KOPT-K1 (cell line): ENCODE results near the gene DIO3.
"Not testable (repeated sequence)": the region's sequence is repeated elsewhere in the genome, so short reads cannot be mapped to it uniquely, and the experiment has no call there.

ENCODE experiments used
- H3K27ac ChIP-seq: fragments of 200-600 bp; sonication (generic); 2 replicates; pipeline ENCODE4 v1.5.1; 2016; ENCODE audit warnings: antibody characterized with exemption, mild to moderate bottlenecking, low read depth, low read length; ENCODE audit not compliant: poor library complexity, severe bottlenecking
- H3K36me3 ChIP-seq: fragments of 200-600 bp; sonication (generic); 2 replicates; pipeline ENCODE4 v1.5.1; 2017; ENCODE audit warnings: antibody characterized with exemption, mild to moderate bottlenecking, low read length, moderate library complexity; ENCODE audit not compliant: insufficient read depth
- H3K9me3 ChIP-seq: fragments of 200-600 bp; sonication (generic); 2 replicates; pipeline ENCODE4 v1.5.1; 2017; ENCODE audit warnings: antibody characterized with exemption, low read length, mild to moderate bottlenecking; ENCODE audit not compliant: insufficient read depth, poor library complexity, severe bottlenecking

The DIO3 gene

DNA sequence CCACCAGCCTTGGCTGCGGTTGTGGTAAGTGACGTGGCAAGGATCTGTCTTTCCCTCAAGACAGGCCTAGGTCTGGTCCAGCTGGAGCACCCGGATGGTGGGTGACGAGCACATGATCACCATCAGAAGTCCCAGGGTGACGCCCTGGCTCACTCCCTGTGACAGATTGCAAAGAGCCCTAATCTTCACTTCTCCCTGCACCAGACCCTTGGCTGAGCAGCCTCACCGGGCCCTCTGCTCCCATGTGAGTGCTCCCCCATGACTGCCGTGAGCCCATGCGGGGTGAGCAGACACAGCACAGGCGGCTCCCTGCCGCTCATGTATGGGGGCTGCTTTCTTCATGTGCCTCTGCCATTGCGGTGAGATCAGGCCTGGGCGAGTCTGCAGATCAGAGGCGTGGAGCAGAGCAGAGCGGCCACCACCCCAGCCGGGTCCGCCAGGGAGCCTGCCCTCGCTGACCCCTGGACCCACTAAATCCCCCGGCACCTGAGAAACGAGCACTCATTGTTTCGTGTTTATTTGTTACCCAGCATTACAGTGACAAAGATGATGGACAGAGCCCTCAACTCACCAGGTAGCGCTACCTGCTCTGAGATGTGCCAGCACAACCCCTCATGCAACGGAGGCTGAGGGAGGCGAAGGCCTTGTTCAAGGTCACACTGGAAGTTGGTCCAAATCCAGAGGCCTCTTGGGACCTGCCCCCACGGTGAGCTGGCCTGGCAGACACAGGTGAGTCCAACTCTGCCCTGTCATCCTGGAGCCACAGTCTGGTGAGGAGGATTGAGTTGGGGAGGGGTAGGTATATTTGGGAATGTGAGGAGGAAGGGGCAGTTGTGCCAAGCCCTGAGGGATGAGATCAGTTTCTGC lies 9.3 kb upstream of the DIO3 start:
- no peaks in the 10 kb centered on the region for H3K36me3 ChIP-seq
- H3K9me3 ChIP-seq, result no peaks in the 10 kb centered on the region
- H3K27ac ChIP-seq, result no peak overlapping the region

DNA sequence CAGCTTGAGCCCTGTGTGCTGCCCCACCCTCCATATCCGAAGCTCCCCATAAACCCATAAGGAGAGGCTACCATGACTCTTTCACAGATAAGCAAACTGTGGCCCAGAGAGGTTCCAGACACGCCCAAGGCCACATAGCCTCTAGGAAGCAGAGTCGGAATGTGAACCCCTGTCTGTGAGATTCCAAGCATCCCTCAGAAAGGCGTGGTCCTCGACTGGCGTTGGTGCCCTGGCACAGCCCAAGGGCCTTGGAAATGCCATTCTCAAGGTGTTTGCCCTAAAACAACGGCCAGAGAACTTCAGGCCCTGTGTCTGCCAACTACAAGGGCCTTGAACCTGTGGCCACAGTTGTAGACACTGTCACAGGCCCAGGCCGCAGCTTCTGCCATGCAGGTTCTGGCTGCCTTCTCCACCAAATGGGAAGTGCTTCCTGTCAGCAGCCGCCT lies 8.5 kb upstream of the DIO3 start:
- Histone ChIP-seq H3K27ac (no peak overlapping the region), H3K36me3 (no peaks in the 10 kb centered on the region), H3K9me3 (no peaks in the 10 kb centered on the region)

DNA sequence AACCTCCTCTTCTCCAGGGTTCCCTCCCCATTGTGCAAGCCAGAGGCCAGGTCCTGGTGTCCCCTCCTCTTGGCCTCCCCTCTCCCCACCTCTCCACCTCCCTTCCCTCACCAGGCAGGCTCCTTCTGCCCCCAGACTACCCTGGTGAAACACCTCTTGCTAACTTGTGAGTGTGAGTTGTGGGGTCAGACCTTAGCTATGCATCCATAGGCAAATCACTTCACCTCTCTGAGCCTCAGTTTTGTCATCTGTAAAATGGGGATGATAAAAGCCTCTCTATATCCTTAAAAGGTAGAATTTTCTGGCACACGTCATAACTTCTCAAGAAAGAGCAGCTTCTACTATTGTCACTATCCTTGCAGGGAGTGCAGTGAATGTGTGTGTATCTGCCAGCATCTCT lies 7.9 kb upstream of the DIO3 start:
- Histone ChIP-seq H3K36me3 (no peaks in the 10 kb centered on the region), H3K27ac (no peak overlapping the region), H3K9me3 (no peaks in the 10 kb centered on the region)

DNA sequence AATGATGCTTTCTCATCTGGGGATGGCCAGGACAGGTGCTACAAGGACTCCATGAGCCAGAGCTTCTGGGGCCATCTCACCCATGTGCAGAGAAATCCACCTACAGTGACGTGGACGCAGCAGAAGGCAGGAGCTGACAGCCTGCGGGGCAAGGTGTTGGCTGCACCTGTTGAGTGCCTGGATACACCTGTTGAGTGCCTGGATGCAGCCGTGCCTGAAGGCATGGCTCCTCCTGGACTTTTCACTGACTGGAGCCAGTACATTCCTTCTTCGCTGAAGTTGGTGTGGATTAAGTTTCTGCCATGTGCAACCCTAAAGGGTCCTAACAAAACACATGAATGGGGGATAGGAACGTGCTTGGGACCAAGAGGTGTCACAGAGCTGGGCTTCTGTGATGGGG lies 7.4 kb upstream of the DIO3 start:
- no peaks in the 10 kb centered on the region for H3K36me3 ChIP-seq

DNA sequence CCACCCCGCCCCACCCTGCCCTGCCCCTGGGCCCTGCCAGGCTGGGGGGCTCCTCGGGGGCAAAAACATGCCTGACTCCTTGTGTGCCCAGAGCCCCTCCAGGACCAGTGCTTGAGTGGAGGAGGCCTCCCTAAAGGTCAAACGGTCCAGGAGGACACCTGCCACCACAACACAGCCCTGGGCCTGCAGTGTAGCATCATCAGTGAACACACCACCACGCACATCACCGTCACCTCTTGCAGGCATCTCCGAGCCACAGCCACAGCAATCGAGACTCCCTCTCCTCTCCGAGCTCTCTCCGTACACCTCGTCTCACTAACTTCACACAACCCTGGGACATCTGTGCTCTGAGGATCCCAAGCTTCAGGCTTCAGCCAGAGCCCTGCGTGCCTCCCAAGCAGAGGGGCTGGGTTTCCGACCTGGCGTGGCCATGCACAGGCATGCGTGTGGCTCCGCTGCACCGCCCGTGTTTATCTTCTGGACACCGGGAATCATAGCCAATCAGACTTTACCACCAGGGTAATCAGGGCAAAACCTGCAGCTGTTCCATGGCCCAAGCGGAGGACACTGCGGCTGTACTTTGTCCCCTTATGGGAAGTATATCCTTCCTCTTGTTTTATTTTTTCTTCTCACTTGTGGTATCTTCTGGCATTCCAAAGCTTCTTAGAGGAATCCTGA lies 6.2 kb upstream of the DIO3 start:
- no peaks in the 10 kb centered on the region for H3K36me3 ChIP-seq
- no peak overlapping the region for H3K27ac ChIP-seq
- H3K9me3 ChIP-seq, result no peaks in the 10 kb centered on the region

More for the DNA sequence above, 7.4 kb upstream of the DIO3 start:
- no peak overlapping the region for H3K27ac ChIP-seq
- no peaks in the 10 kb centered on the region for H3K9me3 ChIP-seq

DNA sequence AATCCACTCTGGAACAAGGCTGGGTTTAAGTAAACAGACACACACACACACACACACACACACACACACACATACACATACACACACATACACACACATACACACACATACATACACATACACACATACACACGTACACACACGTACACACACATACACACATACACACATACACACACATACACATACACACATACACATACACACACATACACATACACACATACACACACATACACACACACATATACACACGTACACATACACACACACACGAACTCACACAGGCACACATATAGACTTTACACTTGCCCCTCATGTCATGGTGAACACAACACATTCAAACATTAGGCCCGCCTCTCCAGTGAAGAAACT lies 5.6 kb upstream of the DIO3 start:
- not testable (repeated sequence) for H3K27ac ChIP-seq, H3K9me3 ChIP-seq, H3K36me3 ChIP-seq

DNA sequence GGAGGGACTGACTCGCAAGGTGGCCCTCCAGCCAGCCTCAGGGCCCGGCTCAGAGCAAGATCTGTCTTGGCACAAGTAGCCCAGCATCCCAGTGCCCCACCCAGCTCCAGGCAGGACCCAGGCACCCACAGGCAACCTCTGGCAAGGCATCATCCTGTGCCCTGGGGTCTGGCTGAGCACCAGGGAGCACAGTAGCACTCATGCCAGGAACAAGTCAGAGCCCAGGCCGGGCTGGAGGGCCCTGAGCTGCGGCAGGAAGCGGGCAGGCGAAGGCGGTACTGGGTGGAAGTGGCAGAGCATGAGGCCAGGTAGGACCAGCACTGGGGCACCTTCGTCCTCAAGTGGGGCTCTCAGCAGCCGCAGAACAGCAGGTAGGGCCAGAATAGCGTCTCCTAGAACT lies 5.2 kb upstream of the DIO3 start:
- H3K36me3 ChIP-seq, result no peaks in the 10 kb centered on the region
- no peak overlapping the region for H3K27ac ChIP-seq
- no peaks in the 10 kb centered on the region for H3K9me3 ChIP-seq

DNA sequence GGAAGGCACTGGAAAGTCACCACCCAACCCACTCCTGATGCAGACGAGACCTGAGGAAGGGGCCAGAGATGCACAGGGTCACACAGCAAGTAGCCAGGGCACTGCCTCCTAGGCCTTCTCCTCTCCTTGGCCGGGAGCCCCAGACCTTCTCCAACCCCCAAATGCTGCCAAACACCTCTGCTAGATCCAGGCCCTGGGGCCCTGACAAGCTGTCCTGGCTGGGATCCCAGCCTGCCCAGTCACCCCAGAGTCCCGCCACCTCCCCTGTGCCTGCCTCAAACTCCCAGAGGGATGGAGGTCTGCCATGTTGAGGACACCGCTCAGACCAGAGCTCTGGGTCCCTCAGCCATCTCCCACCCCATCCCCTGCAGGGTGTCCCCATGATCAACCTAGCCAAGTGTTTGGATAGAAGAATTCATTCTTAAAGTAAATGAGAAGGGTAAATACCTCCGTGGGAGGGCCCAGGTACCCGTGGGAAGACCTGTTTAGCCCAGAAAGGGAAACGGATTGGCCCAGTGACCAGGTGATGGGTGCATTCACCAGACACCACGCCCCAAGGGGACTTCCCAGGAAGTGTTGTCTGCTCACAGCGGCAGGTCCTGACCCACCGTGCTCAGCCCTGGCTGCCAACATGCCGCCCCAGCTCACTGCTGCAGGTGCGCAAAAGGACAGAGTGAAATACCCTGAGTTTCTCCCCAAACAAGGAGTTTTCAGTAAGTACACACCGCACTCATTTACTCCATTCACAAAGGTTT lies 4.6 kb upstream of the DIO3 start:
- Histone ChIP-seq H3K36me3 (no peaks in the 10 kb centered on the region), H3K27ac (no peak overlapping the region), H3K9me3 (no peaks in the 10 kb centered on the region)

DNA sequence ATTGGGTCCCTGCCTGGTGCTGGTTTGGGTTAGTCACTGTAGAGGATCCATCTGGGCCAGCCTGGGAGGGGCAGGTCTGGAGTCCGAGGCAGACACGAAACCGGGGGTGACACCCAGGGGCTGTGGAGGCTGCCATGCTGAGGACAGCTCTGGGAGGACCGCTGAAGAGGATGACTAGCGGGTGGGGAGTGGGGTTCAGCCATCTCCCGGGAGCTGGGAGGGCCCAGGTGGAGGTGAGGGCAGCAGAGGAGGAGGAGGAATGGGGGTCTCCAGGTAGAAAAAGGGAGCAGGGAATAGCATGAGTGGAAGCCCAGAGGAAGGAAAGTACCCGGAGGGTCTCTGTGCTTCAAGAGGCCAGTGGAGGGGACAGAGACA lies 4.0 kb upstream of the DIO3 start:
- Histone ChIP-seq H3K36me3 (no peaks in the 10 kb centered on the region), H3K9me3 (no peaks in the 10 kb centered on the region), H3K27ac (no peak overlapping the region)

DNA sequence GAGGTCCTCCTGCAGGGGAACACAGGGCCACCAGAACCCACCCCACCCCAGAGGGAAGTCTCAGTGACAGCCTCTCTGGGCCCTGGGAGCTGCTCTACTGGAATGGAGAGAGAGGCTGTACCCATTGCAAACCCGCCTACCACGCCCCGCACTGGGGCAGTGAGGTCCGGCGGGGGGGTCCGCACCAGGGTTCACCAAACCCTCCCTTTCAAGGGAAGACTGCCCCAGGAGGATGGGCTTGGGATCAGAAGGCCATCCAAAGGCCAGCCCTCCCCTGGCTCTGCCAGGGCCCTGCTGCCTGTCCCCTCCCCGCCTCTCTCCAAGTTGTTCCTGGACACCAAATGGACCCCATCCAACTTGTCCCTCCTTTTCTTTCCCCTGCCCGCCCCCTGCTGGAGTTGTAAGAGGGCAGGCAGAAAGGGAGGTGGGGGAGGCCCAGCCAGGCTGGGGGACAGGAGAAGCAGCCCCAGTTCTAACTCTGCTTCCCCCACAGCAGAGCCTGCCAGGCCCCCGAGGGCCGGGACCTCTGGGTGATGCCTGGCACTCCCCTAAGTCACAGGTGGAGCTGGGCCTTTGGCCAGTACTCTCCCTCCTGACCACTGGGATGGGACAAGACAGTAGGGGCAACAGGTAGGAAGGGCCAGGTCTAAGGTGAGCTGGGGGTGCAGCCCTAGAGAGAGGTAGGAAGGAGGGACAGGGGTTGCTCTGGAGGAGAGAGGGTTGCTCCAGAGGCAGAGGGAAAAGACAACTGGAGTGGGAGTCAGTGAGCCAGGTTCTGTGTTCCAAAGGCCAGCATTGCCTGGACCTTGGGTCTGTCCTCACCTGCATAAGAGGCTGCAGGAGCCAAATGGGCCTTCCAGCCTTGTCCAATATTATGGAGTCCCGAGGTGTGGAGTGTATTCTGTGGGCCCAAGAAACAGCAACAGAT lies 3.2 kb upstream of the DIO3 start:
- Histone ChIP-seq H3K27ac (no peak overlapping the region), H3K9me3 (no peaks in the 10 kb centered on the region), H3K36me3 (no peaks in the 10 kb centered on the region)

DNA sequence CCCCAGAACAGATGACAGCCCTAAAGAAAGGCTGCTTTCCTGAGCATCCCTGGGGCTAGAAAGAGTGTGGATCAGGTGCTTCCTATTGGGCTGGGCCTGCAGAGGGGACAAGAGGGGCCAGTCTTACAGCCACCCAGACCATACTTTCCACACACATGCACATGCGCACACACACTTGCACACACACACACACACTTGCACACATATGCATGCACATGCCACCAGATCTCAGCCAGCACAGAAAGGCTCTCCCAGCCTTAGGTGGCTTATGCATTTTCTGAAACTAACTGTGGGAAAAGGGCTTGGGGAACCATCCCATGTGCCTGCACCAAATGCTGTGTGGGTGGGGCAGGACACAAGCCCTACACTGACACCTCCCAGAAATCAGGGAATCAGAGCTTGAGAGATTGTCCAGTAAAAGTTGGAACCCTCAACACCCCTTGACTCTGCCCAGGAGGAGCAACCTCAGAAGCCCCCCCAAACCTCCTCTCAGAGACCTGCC lies 2.5 kb upstream of the DIO3 start:
- Histone ChIP-seq H3K9me3 (no peaks in the 10 kb centered on the region), H3K27ac (no peak overlapping the region), H3K36me3 (no peaks in the 10 kb centered on the region)

DNA sequence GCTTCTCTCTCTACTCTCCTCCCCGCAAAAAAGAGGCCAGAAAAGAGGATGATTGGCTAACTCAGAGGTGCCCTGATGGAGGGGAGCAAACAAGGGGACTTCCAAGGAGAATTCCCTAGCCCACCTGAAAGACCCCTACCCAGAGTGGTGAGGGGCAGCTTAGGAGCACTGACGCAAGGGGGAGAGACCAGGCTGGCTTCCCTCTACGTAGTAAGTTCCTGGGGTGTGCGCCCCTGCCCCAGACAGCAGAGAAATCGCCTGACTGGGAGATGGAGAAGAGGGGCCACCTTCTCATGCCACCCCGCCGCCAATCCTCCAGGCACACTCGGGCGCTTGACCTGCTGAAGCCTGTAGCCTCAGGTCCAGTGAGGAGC lies 2.1 kb upstream of the DIO3 start:
- H3K36me3 ChIP-seq, result no peaks in the 10 kb centered on the region
- H3K9me3 ChIP-seq, result no peaks in the 10 kb centered on the region
- no peak overlapping the region for H3K27ac ChIP-seq

DNA sequence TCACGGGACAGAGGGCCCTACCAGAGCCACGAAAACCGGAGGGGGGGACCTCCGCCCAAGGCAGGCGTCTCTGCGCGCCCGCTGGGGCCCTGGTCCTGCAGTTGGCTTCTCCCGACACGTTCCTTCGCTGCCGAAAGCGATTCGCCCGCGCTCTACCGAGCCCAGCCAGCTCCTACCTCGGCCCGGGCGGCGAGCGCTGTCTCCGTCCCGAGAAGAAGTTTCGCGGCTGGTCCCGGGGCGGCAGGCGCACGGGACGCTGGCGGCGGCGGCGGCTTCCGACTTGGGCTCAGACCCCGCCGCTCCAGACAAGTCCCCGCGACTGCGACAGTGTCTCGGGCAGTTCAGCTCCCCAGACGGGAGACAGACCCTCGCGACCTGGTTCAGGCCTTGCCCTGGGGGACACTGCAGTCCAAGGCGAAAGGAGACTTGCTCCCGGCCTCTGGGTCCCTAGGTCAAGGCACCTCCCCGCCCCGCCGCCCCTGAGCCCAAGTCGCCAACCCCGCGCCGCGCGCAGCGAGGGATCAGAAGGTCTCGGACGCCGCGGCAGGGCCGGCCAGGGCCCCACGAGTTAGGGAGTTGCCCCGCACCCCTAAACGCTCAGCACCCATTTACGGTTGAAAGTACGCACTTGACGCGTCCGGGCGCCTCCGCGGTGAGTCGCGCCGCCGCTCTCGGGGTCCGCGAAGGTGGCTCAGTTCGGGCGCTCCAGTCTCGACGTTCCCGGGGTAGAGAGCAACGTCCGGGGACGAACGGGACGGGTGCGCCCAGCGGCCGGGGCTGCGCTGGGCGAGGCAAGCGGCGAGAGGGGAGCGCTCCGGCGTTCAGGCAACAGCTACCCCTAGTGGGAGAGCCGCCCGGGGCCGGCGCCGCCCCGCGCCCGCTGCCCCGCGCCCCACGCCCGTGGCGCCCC lies 1.4 kb upstream of the DIO3 start:
- H3K27ac ChIP-seq, result no peak overlapping the region
- H3K9me3 ChIP-seq, result no peaks in the 10 kb centered on the region
- no peaks in the 10 kb centered on the region for H3K36me3 ChIP-seq
